ENCODE results near the gene TCEAL3. TPM values are rescaled to one million over a fixed set of nuclear protein-coding genes. Genes with fewer than 3 reads are reported as not detected.

Gene TCEAL3
- polyA plus RNA-seq, 1 donor from 2014 or later, result 42.5 TPM

- TF ChIP-seq POLR2AphosphoS5 (IDR thresholded peaks at IDR 0.05), result no peak
- TF ChIP-seq MXI1 (conservative IDR thresholded peaks at IDR 0.05; ENCODE audit: poor library complexity, severe bottlenecking), result no peak
- no peak for TF ChIP-seq EP300 (conservative IDR thresholded peaks at IDR 0.05; ENCODE audit: poor library complexity, severe bottlenecking)
- no peak for TF ChIP-seq REST (IDR thresholded peaks at IDR 0.05; ENCODE audit: borderline replicate concordance)
- no peak for TF ChIP-seq RAD21 (conservative IDR thresholded peaks at IDR 0.05)
- TF ChIP-seq TAF1 (IDR thresholded peaks at IDR 0.05; ENCODE audit: low read depth), result no peak
- TF ChIP-seq SMC3 (conservative IDR thresholded peaks at IDR 0.05; ENCODE audit: poor library complexity), result no peak
- TF ChIP-seq EZH2 (IDR thresholded peaks at IDR 0.05; ENCODE audit: borderline replicate concordance, insufficient read depth, low read length, poor library complexity, severe bottlenecking), result no peak
- no peak for TF ChIP-seq CTCF (IDR thresholded peaks at IDR 0.05; ENCODE audit: poor library complexity, severe bottlenecking)
- Histone ChIP-seq H3F3A (ENCODE audit: insufficient read depth, low read length, poor library complexity, severe bottlenecking) (no peaks in the 10 kb centered on the region), H3K9me3 (ENCODE audit: low read length) (no peaks in the 10 kb centered on the region), H3K27me3 (ENCODE audit: insufficient read depth, low read depth, low read length) (no peaks in the 10 kb centered on the region), H3K27ac (ENCODE audit: low read length) (no peak overlapping the region), H3K79me2 (replicated peaks; ENCODE audit: insufficient read depth, low read length) (no peaks in the 10 kb centered on the region), H4K20me1 (ENCODE audit: insufficient read depth) (no peaks in the 10 kb centered on the region), H3K9me2 (ENCODE audit: insufficient read depth, low read length) (no peaks in the 10 kb centered on the region), H2AFZ (ENCODE audit: low read depth, low read length) (no peak overlapping the region), H3K9ac (ENCODE audit: low read length) (no peak overlapping the region), H3K36me3 (ENCODE audit: insufficient read depth, low read length) (no peaks in the 10 kb centered on the region), H3K4me2 (ENCODE audit: low read length) (no peak overlapping the region), H3K4me3 (ENCODE audit: low read length) (no peak overlapping the region)
Observed at GRCh38 chrX:103565752-103566151, 42.0 kb upstream of the TCEAL3 start.

GRCh38 chrX:103571121-103571520 is 36.6 kb upstream of the TCEAL3 start:
- no peak overlapping the region for H3K4me3 ChIP-seq (ENCODE audit: low read length)
- H4K20me1 ChIP-seq (ENCODE audit: insufficient read depth), result no peaks in the 10 kb centered on the region
- H3K27me3 ChIP-seq (ENCODE audit: insufficient read depth, low read depth, low read length), result no peaks in the 10 kb centered on the region
- no peak overlapping the region for H3K9ac ChIP-seq (ENCODE audit: low read length)
- no peaks in the 10 kb centered on the region for H3K79me2 ChIP-seq (replicated peaks; ENCODE audit: insufficient read depth, low read length)
- no peak for TF ChIP-seq MXI1 (conservative IDR thresholded peaks at IDR 0.05; ENCODE audit: poor library complexity, severe bottlenecking)
- TF ChIP-seq TAF1 (IDR thresholded peaks at IDR 0.05; ENCODE audit: low read depth), result no peak
- TF ChIP-seq REST (IDR thresholded peaks at IDR 0.05; ENCODE audit: borderline replicate concordance), result no peak
- TF ChIP-seq RAD21 (conservative IDR thresholded peaks at IDR 0.05), result no peak
- no peak for TF ChIP-seq SMC3 (conservative IDR thresholded peaks at IDR 0.05; ENCODE audit: poor library complexity)
- no peak for TF ChIP-seq POLR2AphosphoS5 (IDR thresholded peaks at IDR 0.05)
- no peak for TF ChIP-seq CTCF (IDR thresholded peaks at IDR 0.05; ENCODE audit: poor library complexity, severe bottlenecking)
- no peak for TF ChIP-seq EP300 (conservative IDR thresholded peaks at IDR 0.05; ENCODE audit: poor library complexity, severe bottlenecking)
- no peak for TF ChIP-seq EZH2 (IDR thresholded peaks at IDR 0.05; ENCODE audit: borderline replicate concordance, insufficient read depth, low read length, poor library complexity, severe bottlenecking)
- H2AFZ ChIP-seq (ENCODE audit: low read depth, low read length), result no peak overlapping the region
- H3K4me2 ChIP-seq (ENCODE audit: low read length), result no peak overlapping the region
- H3K27ac ChIP-seq (ENCODE audit: low read length), result no peak overlapping the region
- no peaks in the 10 kb centered on the region for H3K9me3 ChIP-seq (ENCODE audit: low read length)
- no peaks in the 10 kb centered on the region for H3F3A ChIP-seq (ENCODE audit: insufficient read depth, low read length, poor library complexity, severe bottlenecking)
- no peaks in the 10 kb centered on the region for H3K36me3 ChIP-seq (ENCODE audit: insufficient read depth, low read length)
- H3K9me2 ChIP-seq (ENCODE audit: insufficient read depth, low read length), result no peaks in the 10 kb centered on the region
